Measurements from ENCODE around the gene CHD5. TPM values are rescaled to one million over a fixed set of nuclear protein-coding genes. Genes with fewer than 3 reads are reported as not detected.

The CHD5 gene
- total RNA-seq, 1 donor, result under 0.01 TPM

- no peak overlapping the region for H3K27ac ChIP-seq (ENCODE audit: low read depth, low read length)
- peaks cover 9% of the 10 kb centered on the region for H3K36me3 ChIP-seq (ENCODE audit: insufficient read depth, low read length)
- no peaks in the 10 kb centered on the region for H3K9me3 ChIP-seq (ENCODE audit: low read depth, low read length)
- no peaks in the 10 kb centered on the region for H3K79me2 ChIP-seq (ENCODE audit: insufficient read depth, low read length)
- H3K4me3 ChIP-seq (ENCODE audit: insufficient read depth, low read length), result no peak overlapping the region
- no peak overlapping the region for H3K4me2 ChIP-seq (ENCODE audit: insufficient read depth, low read length)
- DNase-seq (ENCODE audit: insufficient read length, low spot score, missing footprints), result peak; percentile 49
- H3K27me3 ChIP-seq (ENCODE audit: insufficient read depth, low read length), result no peaks in the 10 kb centered on the region
- H3K4me1 ChIP-seq (ENCODE audit: insufficient read depth, low read length), result no peaks in the 10 kb centered on the region
- no peak overlapping the region for H2AFZ ChIP-seq (ENCODE audit: low read length)
- TF ChIP-seq CTCF (IDR thresholded peaks at IDR 0.05; ENCODE audit: extremely low read depth, low read depth, low read length), result no peak
- no peaks in the 10 kb centered on the region for H4K20me1 ChIP-seq (ENCODE audit: insufficient read depth, low read length)
Observed at GRCh38 chr1:6218375-6219164, 38.4 kb upstream of the CHD5 start.

GRCh38 chr1:6212193-6212959 is 32.3 kb upstream of the CHD5 start:
- Histone ChIP-seq H2AFZ (ENCODE audit: low read length) (no peak overlapping the region), H3K4me2 (ENCODE audit: insufficient read depth, low read length) (no peak overlapping the region), H3K9me3 (ENCODE audit: low read depth, low read length) (no peaks in the 10 kb centered on the region), H3K4me1 (ENCODE audit: insufficient read depth, low read length) (no peaks in the 10 kb centered on the region), H3K79me2 (ENCODE audit: insufficient read depth, low read length) (no peaks in the 10 kb centered on the region), H3K27me3 (ENCODE audit: insufficient read depth, low read length) (no peaks in the 10 kb centered on the region), H4K20me1 (ENCODE audit: insufficient read depth, low read length) (no peaks in the 10 kb centered on the region), H3K27ac (ENCODE audit: low read depth, low read length) (no peak overlapping the region), H3K4me3 (ENCODE audit: insufficient read depth, low read length) (no peak overlapping the region), H3K36me3 (ENCODE audit: insufficient read depth, low read length) (peaks cover 3% of the 10 kb centered on the region)
- TF ChIP-seq CTCF (IDR thresholded peaks at IDR 0.05; ENCODE audit: extremely low read depth, low read depth, low read length), result no peak
- peak; percentile 88 for DNase-seq (ENCODE audit: insufficient read length, low spot score, missing footprints)

- no peaks in the 10 kb centered on the region for H3K79me2 ChIP-seq (ENCODE audit: insufficient read depth, low read length)
- H3K4me2 ChIP-seq (ENCODE audit: insufficient read depth, low read length), result no peak overlapping the region
- no peaks in the 10 kb centered on the region for H3K4me1 ChIP-seq (ENCODE audit: insufficient read depth, low read length)
- DNase-seq (ENCODE audit: insufficient read length, low spot score, missing footprints), result peak; percentile 71
- H3K27me3 ChIP-seq (ENCODE audit: insufficient read depth, low read length), result no peaks in the 10 kb centered on the region
- H4K20me1 ChIP-seq (ENCODE audit: insufficient read depth, low read length), result no peaks in the 10 kb centered on the region
- H2AFZ ChIP-seq (ENCODE audit: low read length), result no peak overlapping the region
- no peak overlapping the region for H3K27ac ChIP-seq (ENCODE audit: low read depth, low read length)
- no peak for TF ChIP-seq CTCF (IDR thresholded peaks at IDR 0.05; ENCODE audit: extremely low read depth, low read depth, low read length)
- H3K9me3 ChIP-seq (ENCODE audit: low read depth, low read length), result no peaks in the 10 kb centered on the region
- peaks cover 3% of the 10 kb centered on the region for H3K36me3 ChIP-seq (ENCODE audit: insufficient read depth, low read length)
- no peak overlapping the region for H3K4me3 ChIP-seq (ENCODE audit: insufficient read depth, low read length)
Observed at GRCh38 chr1:6211731-6212130, 31.6 kb upstream of the CHD5 start.

Data from osteoblast (primary cell).